GM19452 (cell line): ENCODE data around the gene FOXJ1.

ENCODE experiments used
- ATAC-seq: cut with Tn5 transposase; IDR thresholded peaks from one replicate; pipeline ENCODE4 v1.9.1; 2021; ENCODE audit not compliant: unreplicated experiment

The FOXJ1 gene

DNA sequence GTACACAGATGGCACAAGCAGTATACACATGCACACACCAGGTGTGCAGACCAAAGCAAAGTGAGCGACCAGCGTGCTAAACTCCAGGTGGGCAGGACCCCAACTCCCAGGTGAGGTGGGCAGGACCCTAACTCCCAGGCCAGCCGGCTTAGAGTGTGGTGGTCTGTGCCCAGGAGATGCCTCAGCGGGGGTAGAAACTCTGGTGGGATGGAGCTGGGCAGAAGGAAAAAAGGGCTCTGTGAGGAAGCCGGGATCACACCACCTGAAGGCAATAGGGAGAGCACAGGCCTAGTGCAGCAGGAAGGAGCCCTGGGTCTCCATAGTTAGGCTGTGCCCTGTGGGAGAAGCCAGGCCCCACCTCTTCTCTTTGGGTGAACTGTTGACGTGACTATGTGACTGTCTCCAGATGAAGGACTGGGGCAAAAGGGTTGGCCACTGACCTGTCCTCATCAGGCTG lies 1.6 kb upstream of the FOXJ1 start:
- ATAC-seq: no peak

DNA sequence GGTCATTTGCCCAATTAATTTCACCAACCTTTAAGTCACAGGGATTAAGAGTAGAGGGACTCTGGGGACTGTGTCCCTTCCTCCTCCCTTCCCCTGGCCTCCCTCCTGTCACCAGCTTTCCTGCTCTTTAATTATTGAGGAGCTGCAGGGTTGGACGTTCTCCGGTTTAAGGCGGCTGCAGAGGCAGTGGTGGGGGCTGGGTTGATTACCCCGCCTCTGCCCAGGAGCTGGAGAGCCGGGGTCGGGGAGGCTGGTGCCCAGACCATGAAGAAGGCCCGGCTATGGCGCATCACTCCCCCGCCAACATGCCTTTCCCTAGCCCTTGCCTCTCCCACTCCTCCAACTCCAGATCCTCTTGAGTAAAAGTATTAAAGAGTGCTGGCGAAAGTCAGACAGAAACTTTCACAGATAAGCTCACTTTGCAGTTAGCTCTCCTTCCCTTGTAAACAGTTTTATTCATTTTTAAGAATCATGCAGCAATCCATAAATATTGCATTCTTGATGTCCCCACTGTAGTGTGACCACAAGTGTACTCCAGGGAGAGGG lies 1.1 kb upstream of the FOXJ1 start:
- ATAC-seq: no peak

DNA sequence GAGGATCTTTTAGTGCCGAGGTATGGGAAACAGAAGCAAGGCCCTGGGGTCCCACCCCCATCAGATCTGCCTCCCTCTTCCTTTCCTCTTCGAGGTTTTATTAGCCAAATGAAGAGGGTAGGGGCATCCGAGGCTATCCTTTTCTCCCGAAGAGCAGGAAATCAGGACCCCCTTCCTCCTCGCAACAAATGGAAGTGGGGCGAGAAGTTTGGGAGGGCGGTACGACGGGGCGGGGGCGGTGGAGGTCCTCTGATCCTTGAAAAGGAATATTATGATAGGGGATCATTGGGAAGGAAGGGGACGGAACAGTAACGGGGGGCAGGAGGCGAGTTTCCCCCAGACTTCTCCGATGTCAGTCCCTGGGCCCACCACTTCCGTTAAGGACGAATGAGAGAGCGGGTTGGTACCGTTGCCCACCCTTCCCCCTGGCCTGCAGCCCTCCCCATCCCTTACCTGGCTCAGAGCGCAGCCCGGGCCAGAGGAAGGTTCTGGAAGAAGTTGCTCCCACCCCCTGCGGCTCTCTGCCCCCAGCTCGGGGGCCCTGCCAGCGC lies 309 bp downstream of the FOXJ1 start:
- no peak for ATAC-seq

DNA sequence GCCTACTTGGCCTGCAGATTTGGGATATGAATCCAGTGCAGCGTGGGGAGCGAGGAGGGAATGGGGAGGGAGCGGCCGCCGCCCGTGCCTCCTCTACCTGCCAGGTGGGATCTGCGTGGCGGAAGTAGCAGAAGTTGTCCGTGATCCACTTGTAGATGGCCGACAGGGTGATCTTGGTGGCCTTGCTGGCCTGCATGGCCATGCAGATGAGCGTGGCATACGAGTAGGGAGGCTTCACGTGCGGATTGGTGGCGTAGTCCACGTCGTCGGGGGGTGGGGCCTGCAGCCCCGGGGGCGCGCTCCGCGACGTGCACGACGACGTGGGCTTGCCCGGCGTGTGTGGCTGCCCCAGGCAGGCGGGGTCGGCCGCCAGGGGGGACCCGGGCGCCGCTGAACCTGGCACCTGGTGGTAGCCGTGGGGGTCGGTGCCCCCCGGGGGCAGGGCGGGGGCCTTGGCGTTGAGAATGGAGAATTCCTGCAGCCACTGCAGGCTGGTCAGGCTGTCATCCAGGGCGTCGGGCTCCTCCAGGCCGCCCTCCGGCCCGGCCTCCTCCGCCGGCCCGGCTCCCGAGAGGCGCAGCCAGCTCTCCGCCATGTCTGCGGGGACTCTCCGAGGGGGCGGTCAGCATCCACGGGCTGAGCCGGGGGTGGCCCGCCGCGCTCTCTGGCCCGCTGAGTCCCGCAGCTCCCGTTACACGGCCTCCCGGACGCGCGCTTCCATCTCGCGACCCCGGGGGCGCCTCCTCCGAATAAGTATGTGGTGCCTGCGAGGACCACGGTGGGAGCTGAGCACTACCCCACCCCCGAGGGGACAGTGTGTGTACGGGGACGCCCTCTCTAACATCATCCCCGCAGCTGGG lies 1.0 kb downstream of the FOXJ1 start:
- no peak for ATAC-seq

DNA sequence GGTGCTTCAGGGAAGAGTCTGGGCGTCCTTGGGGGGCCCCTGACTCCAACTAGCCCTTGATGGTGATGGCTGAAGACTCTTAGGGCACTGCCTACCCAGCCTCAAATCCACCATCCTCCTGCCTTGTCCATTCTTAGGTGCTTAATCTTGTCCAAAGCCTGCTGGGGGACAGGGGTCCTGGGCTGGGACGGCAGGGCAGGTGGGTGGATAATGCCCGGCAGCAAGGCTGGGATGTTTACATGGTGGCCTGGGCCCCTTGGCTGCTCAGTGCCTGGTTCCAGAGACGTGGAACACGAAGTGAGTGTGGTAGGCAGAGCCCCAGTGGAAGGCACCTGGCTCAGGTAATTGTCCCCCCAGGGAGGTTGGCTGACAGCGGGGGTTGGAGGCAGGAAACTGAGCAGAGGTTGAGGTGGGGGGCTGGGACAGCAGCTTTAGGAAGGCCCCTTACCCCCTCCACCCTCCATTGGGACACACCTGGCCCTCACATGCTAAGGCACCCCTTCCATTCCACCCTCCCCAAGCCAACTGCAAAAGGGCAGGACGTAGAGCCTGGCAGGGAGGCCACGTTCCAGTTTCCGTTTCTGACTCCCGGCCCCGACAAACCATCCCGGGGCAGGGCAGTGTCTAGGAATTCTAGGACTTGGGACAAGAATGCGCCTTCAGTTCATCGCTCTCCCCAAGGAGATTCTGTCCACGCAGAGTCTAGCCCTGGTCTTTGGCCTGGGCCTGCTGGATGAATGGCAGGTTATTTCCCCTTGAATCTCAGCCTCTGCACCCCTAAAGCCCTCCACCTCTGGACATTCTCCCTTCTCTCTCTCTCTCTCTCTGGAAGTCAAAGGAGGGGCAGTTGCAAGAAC lies 1.9 kb downstream of the FOXJ1 start:
- no peak for ATAC-seq

DNA sequence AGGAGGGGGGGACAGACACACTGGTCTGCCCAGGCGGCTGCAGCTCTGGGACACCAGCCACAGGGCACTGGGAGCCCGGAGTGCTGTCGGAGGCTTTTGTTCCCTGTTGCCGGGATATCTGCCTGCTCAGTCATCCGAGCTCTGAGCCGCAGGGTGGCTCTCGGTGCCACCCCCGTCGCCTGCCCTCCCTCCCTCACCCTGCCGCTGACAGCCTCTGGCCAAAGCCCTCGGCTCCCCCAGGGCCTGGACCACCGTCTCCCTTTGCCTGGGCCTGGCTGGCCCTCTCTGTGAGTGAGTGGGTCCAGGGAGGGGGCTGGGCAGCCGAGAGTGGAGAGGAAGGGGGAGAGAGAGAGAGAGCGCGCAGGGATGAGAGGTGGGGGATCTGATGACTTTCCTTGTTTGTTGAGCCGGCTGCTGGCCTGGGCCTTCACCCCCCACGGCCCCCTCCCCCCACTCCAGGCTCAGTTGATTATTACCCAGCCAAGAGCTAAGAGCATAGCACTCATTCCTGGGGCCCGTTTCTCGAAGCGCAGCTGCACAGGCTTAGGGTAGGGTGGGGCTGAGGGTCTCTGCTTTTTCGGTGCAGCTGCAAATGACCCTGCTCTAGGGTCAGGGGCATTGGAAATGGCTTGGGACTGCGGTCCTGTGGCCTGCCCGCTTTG lies 2.7 kb downstream of the FOXJ1 start:
- no peak for ATAC-seq

DNA sequence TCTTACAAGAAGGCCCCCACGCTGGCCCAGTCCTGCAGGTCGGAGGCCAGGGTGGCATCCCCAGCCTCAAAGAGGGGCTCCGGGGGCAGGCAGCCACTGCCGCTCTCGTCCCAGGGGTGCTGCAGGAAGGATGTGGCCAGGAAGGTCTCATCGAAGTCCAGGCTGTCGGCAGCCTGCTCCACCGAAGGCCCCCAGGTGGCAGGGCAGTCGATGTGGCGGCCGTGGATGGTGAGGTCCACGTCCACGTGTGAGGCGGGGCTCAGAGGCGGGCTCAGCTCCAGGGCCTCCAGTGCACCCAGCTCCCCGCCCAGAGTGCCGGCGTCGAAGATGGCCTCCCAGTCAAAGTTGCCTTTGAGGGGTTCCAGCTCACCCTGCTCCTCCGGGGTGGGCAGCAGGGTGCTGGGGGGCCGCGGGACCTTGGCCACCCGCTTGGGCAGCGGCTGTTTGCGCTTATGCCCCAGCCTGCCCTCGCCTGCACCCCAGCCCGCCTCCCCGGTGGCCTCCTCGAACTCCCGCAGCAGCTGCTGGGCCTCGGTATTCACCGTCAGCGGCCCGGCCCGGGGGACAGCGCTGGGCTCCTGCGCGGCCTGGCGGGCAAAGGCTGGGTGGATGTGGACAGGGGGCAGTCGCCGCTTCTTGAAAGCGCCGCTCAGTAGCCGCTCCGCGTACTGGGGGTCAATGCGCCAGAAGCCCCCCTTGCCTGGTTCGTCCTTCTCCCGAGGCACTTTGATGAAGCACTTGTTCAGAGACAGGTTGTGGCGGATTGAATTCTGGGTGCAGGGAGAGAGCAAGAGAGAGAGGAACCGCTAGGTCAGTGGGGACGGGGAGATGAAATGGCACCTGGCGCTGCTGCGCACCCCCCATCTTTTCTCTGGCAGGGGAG lies 3.5 kb downstream of the FOXJ1 start:
- ATAC-seq: no peak

DNA sequence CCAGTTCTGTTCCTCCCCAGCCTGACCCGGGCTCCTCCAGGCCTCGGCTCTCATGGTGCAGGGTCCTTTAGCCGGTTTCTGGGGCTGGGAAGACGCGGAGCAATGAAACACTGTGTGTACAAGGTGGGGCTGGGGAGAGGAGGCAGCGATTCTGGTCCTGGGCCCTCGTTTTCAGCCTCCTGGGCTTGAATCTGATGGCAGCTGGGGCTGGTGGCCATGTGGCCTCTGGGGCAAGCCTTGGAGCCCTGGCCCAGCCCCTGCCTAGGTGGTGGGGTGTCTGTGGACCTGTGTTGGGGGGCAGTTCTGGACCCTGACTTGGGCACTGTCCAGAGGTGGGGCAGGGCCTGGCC lies 4.1 kb downstream of the FOXJ1 start:
- no peak for ATAC-seq

DNA sequence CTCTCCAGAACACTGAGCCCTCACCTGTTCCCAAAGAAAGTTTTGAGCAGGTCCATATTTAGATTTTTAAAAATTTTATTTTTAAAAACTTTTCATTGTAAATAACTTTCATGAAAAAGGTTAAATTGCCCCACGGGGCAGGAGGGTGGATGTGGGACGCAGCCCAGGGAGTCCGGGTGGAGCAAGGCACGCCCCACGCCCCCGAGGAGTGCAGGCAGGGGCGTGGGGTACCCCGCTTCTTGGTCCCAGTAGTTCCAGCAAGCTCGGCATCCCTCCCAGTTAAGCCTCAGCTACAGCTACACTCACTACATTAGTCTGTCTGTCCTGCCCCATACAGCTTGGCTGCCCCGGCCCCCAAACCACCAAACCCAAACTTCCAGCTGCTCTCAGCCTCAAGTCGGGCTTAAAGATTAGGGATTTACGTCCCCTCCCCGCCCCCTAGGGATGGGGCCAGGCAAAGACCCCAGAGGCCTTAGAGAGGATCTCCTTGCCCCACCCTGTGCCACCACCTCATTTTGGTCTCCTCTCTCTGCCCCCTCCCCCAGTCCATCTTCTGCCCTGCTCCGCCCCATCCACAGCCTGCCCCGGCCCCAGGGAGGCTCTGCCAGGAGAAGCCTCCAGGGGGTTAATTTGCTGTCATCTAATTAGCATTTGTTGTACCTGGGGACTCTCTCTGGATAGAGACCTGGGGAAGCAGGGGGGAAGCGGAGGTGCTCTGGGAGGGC lies 4.6 kb downstream of the FOXJ1 start:
- ATAC-seq: no peak

DNA sequence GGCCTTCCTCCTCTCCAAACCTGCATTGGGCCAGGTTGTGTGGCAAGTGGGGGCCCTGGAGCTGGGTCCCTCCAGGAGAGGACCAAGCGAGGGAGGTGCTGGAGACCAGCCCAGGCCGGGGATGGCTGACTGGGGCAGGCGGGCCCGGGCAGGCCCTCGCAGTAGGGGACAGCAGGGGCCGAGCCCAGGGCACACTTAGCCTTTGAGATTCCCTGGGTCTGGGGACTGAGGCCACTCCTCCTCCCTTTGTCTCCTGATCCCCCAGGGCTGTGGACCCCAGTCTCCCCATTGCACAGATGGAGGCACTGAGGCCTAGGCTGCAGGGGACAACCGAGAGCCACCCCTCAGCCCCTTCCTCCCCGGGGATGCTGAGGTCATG lies 5.2 kb downstream of the FOXJ1 start:
- no peak for ATAC-seq

DNA sequence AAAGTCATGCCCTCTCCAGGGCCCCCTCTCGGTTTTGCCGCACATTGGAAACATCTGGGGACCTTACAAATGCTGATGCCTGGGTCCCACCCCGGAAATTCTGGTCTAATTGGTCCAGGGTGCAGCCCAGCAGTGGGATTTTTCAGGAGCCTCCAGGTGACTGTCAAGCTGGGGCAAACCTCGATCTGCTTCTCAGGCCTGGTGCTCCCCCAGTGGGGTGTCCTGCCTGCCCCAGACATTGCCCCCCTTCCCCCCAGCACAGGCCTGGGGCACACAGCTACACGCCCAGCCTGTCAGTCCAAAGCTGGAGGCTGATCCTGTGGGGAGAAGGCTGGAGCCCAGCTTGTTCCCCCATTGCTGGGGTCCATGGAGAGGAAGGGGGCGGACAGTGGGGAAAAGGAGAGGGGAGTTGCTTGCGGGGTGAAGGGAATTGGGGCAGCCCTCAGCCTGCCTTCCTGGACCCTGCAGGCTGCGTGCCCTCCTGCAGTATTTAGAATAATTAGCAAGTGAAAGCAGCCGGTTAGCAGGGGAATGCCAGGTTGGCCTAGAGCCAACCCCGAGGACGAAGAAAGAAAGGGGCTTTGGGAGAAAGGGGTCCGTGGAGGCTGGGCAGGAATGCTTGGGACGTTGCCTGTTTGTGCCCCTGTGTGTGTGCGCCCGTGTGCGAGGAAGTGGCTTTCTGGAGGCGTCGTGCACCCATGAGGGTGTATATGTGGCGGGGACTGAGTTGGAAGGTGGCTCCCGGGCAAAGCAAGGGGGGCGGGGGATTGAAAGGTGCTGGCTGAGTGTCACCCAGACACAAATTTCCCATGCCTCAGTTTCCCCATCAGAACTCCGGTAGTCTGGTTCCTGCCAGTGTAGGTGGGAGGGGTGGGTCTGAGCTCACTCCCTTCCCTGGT lies 5.9 kb downstream of the FOXJ1 start:
- no peak for ATAC-seq

DNA sequence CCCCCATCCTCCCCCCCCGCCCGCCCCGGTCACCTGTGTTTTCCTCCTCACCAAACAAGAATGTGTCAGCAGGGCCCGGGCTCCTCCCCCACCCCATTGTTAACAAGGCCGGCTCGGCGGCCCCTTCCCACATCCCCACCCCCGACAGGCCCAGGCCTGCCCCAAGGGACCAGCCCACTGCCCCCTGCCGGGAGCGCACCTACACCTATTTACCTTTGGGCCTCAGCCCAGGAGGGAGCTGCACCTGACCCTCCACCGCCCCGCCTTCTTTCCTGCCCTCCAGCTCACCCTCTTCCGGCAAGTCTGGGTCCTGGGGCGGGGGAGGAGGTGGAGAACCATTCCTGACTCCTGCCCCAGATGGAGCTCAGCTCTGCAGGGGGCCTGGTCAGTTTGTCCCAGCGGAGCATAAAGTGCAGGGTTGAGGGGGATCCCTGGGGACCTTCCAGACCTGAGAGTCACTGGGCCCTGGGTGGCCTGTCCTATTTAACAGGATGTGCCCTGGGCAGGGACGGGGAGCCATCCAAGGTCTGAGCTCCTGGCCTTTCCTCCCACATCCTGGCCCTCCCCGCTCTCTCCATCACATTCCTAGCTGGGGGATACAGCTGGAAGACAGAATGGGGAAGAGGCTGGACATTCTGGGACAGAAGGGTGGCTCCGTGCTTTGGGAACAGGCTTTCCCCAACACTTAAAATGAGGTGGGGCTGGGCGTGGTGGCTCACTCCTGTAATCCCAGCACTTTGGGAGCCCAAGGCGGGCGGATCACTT lies 8.3 kb downstream of the FOXJ1 start:
- ATAC-seq: no peak

DNA sequence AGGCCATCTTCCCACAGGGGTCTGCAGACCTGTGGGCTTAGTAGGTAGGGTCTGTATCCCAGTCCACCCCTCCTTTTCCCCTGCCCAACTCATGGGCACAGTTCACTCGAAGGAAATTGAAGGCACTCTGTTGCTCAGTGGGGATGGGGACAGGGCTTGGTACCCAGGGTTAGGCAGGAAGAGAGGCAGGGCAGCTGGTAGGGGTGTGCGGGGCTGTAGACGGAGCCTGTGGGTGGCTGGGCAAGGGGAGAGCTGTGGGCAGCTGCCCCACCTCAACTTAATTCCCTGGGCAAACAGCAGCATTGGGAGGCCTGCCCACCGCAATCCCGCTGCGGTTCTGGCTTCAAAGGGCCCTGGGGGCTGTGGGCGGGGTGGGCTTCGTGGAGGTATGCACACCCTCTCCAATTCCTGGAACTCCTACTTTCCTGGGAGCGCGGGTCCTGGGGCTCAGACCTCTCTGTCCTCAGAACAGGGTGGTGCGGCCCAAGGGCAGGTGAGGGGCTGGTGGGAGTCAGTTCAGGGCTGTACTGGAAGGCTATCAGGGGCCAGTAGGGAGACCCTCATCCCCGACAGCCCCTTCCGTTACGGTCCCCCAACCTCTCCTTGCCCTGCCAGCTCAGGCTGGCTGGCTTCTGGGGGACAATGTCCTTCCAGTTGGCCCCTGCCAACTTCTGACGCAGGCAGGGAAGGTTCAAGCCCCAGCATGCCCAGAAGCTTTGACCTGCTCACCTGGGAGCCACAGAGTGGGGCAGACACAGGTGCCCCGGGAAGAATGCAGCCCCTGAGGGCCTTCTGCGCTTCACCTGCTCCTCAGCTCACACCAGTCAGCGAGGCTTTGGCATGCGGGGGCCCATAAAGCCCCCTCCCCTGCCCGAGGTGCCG lies 9.1 kb downstream of the FOXJ1 start:
- no peak for ATAC-seq

DNA sequence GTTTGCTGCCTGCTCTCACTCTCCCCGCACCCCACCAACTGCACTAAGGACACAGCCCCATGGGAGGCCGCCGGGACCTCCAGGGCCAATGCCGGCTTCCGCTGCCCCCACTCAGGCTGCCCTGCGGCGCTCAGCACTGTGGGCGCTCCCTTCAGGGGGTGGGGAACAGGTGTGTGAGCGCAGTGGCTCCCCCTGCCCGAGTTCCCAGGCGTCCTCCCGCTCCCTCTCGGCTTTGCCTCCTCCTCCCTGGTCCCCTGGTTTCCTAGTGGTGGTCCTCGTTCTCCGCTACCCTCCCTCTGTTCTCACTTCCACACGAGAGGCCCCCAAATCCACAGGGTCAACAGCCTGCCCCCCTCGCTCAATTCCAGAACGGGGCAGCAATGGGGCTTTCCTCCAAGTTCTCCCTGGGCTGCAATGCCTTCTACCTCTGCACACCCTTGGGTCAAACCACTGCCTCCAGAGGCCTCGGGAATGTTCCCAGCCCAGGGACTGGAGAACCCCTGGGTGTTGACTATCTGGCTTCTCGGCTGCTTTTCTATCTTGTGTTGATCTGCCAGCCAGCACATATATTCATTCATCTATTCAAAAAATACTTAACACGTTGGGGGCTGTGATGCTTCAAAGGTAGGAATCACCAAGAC lies 9.9 kb downstream of the FOXJ1 start:
- no peak for ATAC-seq

DNA sequence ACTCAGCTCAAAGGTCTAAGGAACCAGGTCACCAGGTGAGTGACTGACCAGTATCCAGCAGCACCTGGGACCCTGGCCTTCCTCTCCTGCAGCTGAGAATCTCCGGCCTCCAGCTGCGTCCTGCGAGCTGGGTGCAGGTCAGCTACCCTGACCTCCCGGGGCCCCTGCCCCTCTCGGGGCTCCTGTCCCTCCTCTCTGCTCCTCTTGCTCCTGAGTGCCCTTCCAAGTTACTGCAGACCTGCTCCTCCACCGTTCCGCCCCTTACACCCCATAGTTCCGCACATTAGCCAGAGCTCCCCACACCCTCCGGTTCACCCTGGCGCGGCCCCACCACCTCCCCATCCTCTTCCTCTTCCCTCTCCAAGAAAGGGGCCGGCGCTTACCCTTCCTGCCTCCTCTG lies 10.6 kb downstream of the FOXJ1 start:
- no peak for ATAC-seq

DNA sequence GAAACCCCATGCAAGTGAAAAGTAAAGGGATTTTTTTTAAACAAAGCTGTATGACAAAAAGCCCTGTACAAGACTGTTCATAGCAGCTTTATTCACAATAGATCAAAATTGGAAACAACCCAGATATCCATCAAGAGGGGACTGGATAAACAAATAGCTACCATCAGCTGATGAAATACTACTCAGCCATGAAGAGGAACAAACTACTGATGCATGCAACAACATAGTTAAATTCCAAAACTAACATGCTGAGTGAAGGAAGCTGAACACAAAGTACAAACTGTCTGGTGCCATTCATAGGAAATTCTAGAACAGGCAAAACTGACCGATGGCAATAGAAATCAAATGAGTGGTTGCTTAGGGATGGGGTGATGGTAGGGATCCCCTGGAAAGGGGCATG lies 15.1 kb downstream of the FOXJ1 start:
- ATAC-seq: no peak

DNA sequence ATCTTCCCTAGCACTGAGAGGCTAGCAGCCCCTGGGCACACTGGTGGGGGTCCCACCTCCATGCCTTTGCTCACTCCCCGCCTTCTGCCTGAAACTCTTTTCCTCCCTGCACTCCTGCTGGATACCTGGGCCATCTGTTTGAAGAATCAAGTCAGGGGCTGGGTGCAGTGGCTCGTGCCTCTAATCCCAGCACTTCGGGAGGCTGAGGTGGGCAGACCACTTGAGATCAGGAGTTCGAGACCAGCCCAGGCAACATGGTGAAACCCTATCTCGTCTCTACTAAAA lies 15.7 kb downstream of the FOXJ1 start:
- no peak for ATAC-seq
